ENCODE measurements around the gene BABAM2.
"Not testable (repeated sequence)": the region's sequence is repeated elsewhere in the genome, so short reads cannot be mapped to it uniquely, and the experiment has no call there.

Gene BABAM2

DNA sequence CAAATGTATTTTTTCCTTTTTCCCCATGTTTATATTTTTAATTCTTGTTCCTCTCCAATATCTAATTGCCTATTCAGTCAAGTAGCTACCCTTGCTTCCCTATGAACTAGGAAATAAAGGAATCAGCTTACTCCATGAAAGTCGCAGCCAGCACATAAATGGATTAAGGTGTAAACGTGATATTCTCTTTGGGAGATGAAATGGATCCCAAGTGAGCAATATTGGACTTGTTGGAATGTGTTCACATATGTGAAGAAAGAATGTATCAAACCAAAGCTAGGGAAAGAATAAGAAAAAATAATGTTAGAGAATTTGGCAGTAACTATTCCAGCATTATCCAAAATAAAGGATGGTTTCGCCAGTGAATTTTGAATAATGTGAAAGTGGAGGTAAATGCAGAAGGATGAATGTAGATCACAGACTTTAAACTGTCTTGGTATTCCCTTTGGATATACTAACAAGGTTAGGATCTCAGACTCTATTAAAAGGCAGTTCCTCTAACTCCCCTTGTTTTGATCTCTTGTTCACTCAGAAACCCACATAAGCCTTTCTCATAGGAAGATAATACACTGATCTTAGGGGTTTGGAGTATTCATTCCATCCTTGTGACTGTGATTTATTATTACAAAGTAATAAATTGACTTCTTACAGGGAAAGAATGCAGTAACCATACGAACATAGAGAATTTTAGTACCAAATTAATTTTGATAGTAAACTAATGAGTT is 208.1 kb downstream of the BABAM2 start:
- no peak for DNase-seq
- intact Hi-C loops (cut with DNase I): no loop called here

DNA sequence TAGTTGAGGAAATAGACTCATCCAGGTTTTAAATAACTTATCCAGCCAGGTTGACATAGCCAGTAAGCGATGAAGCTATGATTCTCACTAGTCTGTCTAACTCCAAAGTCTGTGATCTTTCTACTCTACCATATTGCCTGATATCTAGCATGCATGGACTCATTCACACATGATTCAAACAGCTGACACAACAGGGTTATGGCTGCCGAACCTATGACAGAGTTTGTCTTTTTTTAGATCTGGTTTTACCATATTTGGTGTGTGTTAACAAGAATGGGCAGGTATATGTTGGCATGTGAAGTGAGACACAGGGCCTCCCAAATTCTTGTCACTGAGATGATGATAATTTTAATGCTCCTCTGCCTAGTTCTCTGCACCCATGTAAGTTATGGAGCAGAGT is 210.6 kb downstream of the BABAM2 start:
- intact Hi-C loops (cut with DNase I): no loop called here
- DNase-seq: no peak

DNA sequence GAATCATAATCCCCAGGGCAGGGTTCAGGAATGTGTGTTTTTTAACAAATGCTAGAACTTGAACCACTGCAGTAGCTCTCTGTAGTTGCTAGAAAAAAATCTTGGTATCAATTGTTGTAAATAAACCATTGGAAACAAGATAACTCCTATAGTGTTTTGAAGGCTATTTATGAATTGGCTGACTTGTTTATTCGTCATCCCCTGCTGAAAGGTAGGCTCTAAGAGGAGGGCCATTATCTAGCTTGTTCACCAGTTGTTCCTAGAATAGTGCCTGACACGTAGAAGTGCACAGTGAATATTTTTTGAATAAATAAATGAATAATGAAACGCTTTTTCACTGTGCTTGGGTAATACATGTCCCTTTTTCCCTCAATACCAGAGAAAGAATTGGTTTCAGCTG is 211.4 kb downstream of the BABAM2 start:
- intact Hi-C loops (cut with DNase I): no loop called here
- no peak for DNase-seq

DNA sequence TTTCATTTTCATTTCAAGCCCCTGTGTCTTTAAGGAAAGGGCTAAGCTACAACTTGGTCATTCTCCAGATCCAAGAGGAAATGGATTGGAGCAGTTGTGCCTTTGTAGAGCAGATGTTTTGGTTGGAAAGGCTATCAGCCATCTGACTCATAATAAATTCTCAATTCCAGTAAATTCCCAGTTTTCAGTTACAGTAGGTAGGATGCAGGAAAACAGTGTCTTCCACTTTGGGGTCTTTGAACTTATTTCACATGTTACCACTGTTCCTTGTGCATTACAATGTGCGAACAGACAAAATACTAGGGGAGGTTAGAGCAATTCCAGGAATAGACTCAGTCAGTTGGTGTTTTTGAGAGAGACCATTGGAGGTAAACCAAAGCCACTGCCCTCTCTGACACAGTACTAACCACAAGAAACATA is 211.9 kb downstream of the BABAM2 start:
- no peak for DNase-seq
- intact Hi-C loops (cut with DNase I): no loop called here

DNA sequence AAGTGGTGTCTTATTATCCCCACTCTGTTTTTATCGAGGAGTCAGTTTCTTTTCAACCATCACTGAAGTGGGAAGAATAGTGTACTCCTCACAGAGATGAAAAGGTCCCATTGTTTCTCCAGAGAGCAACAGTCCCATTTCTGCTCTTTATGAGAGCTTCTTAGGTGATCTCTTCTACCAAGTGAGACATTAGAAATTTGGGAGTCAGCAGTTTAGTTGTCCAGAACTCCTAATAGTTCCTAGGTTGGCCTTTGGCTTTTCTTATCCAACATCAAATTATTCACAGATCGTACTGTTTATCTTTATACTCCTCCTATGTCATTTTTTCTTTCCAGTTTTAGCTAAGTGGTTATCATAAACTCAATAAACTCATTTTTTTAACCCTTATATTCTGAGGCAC is 213.1 kb downstream of the BABAM2 start:
- no peak for DNase-seq
- intact Hi-C loops (cut with DNase I): no loop called here

DNA sequence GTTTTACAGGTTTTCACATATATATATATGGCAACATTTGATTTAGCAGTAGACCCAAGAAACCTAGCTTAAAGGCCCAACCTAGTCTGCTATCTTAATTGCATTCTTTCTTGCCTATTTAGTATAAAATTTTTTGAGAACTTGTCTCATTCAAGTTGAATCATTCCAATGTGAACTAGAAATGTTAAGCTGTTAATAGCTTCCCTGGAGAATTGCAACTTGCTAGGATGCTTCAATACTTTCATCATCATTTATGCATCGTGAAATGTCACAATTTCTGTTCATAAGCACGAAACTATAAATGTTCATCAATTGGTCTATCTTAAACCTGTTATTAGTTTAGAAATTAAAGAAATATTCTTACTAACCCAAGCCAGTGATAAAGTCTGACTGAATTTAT is 217.6 kb downstream of the BABAM2 start:
- intact Hi-C loops (cut with DNase I): no loop called here
- DNase-seq: no peak

DNA sequence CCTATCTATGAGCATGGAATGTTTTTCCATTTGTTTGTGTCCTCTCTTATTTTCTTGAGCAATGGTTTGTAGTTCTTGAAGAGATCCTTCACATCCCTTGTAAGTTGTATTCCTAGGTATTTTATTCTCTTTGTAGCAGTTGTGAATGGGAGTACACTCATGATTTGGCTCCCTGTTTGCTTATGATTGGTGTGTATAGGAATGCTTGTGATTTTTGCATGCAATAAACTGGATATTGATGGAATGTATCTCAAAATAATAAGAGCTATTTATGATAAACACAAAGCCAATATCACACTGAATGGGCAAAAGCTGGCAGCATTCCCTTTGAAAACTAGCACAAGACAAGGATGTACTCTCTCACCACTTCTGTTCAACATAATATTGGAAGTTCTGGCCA is 223.2 kb downstream of the BABAM2 start:
- intact Hi-C loops (cut with DNase I); DNase-seq: not testable (repeated sequence)

DNA sequence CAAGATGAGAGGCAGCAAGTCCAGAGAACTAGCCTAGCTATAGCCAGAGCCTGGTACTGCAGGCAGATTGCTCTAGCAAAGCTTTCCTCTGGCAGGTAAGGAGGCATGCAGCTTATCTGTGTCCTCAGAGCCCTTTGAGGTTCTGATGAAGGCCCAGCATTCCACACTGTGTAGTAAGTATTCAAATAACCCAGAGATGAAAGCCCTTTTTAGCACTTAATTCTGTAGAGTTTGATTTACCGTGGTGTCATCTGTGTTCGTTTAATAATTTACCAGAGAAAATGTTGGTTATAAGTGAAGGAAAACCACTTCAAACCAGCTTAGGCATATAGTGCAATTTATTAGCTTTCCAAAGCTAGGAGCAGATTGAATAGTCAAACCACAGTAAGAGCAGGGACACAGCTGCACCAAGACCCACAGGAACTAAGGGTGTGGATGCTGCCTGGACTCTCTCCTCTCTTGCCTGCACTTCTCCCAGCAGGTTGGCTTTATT is 226.6 kb downstream of the BABAM2 start:
- intact Hi-C loops (cut with DNase I): no loop called here

DNA sequence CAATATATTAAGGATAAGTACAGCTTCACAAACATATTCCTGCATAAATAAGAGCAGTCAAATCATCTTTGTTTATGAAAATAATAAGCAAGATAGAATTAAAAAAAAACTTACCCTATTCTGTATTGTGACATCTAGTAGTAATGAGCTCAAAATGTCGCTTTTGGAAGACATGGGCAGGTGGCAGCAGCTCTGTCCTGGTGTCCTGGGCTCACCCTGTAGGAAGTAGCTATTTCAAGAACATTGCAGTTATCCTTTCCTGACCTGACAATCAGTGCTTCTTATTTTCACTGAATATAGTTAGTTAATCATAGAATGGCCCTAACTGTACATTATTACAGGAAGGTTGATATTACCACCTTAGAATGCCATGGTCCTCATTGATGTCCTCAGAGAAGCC is 229.1 kb downstream of the BABAM2 start:
- intact Hi-C loops (cut with DNase I): no loop called here
- no peak for DNase-seq

More for the DNA sequence above, 226.6 kb downstream of the BABAM2 start:
- no peak for DNase-seq

DNA sequence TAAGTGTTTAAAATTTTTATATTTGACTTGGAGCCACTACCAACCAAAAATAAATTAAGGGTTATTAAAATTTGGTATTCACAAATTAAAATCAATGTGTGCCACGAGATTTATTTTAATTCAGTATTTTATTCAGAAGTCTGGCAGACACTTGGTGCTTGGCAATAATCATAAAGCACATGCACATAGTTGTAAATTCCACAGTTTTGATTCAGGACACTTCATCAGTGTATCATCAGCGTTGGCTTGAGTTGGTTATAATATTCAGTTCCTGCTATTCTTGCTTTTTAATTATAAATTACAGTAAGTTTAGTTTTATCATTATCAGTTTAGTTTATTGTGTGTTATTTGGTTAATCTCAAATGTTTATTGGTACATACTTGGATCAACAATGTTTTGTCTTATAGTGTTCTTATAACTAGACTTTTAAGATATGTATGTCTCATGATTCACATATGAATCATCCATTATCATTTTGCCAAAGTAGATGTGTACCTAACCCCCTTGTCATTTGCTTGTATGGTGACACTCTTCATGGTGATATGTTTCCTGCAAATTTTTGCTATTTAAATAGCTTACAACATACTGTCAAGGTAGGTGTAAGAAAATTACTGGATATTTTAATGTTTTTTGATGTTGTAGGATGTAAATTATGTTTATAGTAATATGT is 237.9 kb downstream of the BABAM2 start:
- intact Hi-C loops (cut with DNase I): no loop called here

DNA sequence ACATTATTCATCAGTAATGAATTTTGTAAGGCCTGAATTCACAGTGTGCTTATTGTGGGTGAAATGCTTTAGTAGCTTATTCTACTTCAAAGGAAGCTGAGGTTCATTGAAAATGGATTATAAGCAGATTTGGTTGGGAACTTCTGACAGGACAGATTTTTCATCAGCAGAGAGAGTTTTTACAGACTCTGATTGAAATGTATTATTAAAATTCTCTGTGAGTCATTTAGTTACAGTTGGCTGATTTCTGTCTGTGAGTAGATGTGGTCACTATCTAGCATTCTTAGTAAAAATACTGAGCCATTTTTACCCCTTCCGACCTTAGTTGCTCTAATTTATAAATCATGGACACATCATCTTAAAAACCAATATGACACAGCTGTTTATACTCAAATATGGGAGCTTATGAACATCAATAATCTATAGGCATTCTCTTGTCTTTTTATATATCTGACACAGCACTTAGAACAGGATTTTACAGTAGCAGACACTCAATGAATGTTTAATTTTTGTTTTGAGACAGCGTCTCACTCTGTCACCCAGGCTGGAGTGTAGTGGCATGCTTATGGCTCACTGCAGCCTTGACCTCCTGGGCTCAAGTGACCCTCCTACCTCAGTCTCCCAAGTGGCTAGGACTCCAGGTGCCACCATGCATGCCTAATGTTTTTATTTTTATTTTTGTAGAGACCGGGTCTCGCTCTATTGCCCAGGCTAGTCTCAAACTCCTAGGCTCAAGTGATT is 239.6 kb downstream of the BABAM2 start:
- intact Hi-C loops (cut with DNase I): no loop called here

More for the DNA sequence above, 237.9 kb downstream of the BABAM2 start:
- no peak for DNase-seq

DNA sequence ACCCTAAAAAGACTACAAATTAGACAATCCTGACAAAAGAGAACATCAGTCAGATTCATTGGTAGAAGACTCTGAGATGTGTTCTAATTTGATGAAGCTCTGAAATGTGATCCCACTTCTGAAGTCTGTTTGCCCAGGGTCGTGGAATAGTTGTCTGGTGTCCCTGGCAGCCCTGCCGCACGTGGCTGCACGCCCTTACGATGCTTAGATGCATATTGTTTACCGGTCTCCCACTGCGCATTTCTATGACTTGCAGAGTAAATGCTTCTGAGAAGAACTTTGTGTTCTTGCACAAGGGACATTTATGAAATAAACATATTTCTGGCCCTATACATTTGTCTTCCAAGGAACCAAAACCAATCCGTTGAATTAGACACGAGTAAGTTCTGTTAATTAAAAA is 243.2 kb downstream of the BABAM2 start:
- intact Hi-C loops (cut with DNase I): no loop called here
- no peak for DNase-seq

More for the DNA sequence above, 239.6 kb downstream of the BABAM2 start:
- DNase-seq: no peak

DNA sequence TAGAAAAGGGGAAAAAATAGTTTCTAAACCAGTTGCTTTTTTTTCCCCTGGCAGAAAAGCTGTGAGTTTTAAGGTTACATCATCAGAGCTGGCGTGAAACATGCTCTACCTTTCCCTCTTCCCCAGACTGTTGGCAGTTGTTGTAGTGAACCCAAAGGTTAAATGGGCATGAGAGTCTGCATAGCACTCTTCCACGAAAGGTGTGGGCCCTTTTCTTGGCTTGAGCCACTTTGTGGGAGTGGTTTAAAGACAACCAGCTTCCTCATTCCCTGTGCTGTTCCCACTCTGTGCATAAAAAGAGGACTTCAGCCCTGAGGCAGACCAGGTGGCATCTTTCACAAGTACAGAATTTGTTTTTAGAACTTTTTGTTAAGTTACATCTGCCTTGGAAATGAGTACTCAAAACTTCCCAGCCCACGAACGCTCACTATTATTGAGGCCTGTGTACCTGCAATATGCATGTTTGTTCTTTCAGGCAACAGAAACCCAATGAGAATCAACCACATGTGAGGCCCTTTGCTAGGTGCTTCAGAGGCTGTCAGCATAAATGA is 243.8 kb downstream of the BABAM2 start:
- intact Hi-C loops (cut with DNase I): no loop called here
- peak in 4 of 10 donors; percentile 10 to 64 (median 22) for DNase-seq

DNA sequence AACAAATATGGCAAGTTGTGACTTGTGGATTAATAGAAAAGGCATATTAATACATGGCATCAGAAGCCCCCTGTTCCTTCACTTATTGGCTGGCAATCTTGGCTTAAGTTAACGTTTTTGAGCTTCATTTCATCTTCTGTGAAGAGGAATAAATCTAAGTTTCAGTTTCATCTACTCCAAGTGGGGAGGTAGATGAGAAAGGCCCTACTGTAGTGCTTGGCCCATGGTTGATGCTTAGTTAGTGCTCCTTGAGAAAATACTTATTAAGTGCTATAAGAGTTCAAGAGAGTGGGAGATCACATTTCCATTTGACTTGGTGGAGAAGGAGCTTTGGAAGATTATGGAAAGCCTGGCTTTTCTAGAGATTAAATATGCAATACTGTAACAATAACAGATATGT is 244.3 kb downstream of the BABAM2 start:
- intact Hi-C loops (cut with DNase I): no loop called here
- no peak for DNase-seq

DNA sequence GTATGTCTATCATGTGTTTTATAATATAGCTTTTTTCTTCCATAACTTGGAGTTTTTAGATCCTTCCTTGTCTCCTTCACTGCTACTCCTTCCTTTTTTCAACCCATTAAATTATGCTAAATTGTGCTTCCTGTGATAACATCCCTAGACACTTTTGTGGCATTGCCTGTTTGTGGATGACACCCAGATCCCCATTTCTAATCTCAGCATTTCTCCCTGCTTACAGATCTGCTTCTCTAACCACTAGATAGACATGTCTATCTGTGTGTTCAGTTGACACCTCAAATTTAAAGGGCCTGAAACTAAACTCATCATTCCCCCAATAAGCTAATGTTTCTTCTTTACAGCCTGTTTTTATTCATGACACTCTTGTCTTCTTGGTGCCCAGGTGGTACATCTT is 244.8 kb downstream of the BABAM2 start:
- no peak for DNase-seq
- intact Hi-C loops (cut with DNase I): no loop called here

DNA sequence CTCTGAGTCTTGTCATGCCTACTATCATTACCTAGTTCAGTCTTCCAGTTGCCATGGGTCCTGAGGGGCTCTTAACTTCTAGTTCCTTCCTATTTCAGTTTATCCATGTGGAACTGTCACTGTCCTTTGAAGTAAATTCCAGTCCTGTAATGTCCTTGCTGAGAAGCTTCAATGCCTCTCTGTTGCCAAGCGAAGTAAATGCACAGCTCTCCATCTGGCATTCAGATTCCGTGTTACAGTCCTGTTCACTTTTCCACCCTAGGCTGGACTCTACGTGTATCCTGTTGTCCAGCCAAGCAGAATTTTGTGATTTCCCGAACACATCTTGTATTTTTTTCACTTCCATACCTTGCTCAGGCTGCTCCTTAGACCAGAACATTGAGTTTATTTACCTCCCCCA is 245.3 kb downstream of the BABAM2 start:
- intact Hi-C loops (cut with DNase I): no loop called here
- DNase-seq: no peak

DNA sequence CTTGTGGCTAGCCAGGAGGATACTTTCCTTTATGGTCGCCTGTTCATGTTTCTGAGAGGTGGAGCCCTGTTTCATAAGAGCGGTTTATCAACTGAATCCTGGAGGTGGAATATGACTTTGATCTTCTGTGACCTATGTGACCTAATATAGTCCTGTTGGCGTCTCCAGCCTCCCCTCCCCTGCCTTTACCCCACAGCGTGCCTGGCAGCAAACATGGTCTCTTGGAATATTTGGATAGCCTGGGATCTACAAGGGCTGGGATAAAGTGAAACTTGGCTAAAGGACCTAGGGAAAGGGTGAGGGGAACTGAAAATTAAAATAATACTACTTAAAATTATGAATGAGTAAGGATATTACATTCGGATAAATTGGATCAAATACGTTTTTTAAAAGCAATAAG is 246.0 kb downstream of the BABAM2 start:
- no peak for DNase-seq
- intact Hi-C loops (cut with DNase I): no loop called here

DNA sequence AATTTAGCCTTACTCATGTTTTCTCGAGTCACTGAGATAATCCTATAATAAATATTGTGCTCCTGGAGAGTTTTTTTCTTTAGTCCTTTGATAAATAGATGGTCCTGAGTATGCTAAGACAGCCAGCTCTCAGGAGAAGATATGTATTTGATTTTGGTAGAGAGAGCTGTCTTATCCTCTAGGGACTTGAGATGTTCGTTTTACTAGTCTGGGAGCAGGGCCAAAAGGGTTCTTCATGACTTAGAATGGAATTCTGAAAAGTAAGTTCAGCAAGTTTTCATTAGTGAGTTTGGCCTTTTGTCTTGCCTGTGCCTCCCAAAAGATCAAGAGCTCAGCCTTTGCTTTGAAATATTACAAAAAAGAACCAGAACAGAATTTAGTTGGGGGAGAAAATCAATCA is 246.7 kb downstream of the BABAM2 start:
- no peak for DNase-seq
- intact Hi-C loops (cut with DNase I): no loop called here

DNA sequence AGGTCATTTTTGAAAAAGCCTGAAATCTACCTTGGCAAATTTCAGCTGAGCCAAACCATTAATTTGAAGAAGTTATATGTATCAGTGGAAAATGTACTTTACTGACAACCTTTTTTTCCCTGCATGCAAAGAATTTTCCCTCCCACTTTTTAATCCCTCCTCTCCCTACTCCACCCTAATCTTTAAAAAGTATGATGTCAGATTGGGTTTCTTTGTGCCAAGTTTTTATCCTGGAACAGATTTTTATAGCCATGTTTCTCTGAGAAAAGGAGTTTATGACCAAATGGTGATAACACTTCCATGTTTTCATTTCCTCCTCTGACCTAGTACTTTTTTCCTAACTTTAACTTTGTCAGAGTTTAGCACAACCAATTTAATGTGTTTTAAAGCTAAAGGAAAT is 251.9 kb downstream of the BABAM2 start:
- no peak for DNase-seq
- intact Hi-C loops (cut with DNase I): no loop called here

DNA sequence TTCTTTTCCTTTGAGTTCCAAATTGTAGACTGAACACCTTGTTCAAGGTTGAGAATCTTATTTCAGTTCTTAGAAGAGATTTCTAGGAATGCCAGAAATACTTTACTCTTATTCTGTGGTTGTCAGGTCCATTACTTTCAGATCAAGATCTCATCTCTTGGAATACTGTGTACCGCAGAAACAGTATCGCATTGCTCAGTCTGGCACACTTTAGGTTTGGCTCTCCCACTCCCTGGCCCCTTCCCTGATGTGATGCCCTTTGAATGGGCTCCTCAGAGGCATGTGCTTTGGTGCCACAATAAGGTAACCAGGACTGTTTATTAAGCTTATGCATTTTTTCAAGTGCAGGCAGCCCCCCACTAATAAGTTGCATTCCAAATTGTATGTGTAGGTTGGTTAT is 257.5 kb downstream of the BABAM2 start:
- DNase-seq: no peak
- intact Hi-C loops (cut with DNase I): no loop called here

DNA sequence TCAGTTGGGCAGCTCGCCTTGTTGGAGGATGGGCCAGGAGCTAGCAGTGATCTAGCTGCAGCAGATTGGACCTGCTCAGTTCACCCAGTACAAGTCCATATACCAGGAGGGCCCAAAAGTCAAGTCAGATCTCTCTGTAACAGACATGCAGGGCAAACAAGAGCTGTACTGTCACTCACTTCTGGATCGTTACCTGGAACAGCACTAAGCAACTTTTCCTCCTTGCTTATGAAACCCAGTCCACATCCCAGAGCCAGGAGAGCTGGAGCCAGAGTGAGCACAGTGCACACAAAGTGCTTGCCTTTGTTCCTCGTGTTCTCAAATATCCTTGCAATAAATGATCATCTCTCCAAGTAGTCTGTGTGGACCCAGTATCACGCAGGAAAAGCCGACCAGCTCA is 258.0 kb downstream of the BABAM2 start:
- DNase-seq: peak in 1 of 10 donors; percentile 10
- intact Hi-C loops (cut with DNase I): no loop called here
